WERI-Rb-1 (cell line): Measurements from ENCODE around the gene TSPAN7.

Experiments used
- DNase-seq: peaks from one replicate; pipeline ENCODE4 v3.0.0-alpha.2; 2020
- H3K27ac ChIP-seq: fragments of 250-450 bp; sonication (Bioruptor Pico); 2 replicates; pipeline ENCODE4 v1.5.1; 2020; ENCODE audit warnings: mild to moderate bottlenecking, moderate library complexity
- H3K27me3 ChIP-seq: fragments of 250-450 bp; sonication (Bioruptor Pico); 2 replicates; pipeline ENCODE4 v1.5.1; 2021; ENCODE audit warnings: mild to moderate bottlenecking, low read depth, moderate library complexity; ENCODE audit not compliant: insufficient read depth, severe bottlenecking
- H3K36me3 ChIP-seq: fragments of 250-450 bp; sonication (Bioruptor Pico); 2 replicates; pipeline ENCODE4 v1.5.1; 2020; ENCODE audit warnings: mild to moderate bottlenecking, moderate library complexity
- H3K4me3 ChIP-seq: 2 replicates; pipeline ENCODE4 v1.5.1; 2011; ENCODE audit warnings: low read depth, mild to moderate bottlenecking, control low read depth, low read length
- H3K9me3 ChIP-seq: fragments of 250-450 bp; sonication (Bioruptor Pico); 2 replicates; pipeline ENCODE4 v1.5.1; 2021; ENCODE audit warnings: mild to moderate bottlenecking, moderate library complexity; ENCODE audit not compliant: severe bottlenecking
- CTCF ChIP-seq: IDR thresholded peaks from 2 replicates; pipeline ENCODE4 v1.5.1; 2011; ENCODE audit warnings: low read depth, mild to moderate bottlenecking, control low read depth, inconsistent platforms, low read length

Gene TSPAN7

DNA sequence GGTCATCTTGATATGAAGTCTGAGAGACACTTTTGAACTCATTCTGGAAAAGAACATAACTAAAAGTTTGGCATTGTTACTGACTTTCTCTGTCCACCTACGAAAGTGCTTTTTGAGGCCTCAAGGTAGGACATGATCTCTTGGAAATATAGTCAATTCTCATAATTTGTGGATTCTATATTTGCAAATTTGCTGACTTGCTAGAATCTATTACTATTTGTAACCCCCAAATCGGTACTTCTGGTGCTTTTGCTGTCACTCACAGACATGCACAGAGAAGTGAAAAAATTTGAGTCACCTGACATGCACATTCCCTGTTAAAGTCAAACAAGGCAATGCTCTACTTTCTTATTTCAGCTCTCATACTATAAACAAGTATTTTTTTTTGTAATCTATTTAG is 35.6 kb downstream of the TSPAN7 start:
- H3K4me3 ChIP-seq = no peak overlapping the region
- DNase-seq = no peak
- TF ChIP-seq CTCF = no peak
- no peaks in the 10 kb centered on the region for H3K27me3 ChIP-seq
- no peak overlapping the region for H3K27ac ChIP-seq
- no peaks in the 10 kb centered on the region for H3K36me3 ChIP-seq
- H3K9me3 ChIP-seq = no peaks in the 10 kb centered on the region

DNA sequence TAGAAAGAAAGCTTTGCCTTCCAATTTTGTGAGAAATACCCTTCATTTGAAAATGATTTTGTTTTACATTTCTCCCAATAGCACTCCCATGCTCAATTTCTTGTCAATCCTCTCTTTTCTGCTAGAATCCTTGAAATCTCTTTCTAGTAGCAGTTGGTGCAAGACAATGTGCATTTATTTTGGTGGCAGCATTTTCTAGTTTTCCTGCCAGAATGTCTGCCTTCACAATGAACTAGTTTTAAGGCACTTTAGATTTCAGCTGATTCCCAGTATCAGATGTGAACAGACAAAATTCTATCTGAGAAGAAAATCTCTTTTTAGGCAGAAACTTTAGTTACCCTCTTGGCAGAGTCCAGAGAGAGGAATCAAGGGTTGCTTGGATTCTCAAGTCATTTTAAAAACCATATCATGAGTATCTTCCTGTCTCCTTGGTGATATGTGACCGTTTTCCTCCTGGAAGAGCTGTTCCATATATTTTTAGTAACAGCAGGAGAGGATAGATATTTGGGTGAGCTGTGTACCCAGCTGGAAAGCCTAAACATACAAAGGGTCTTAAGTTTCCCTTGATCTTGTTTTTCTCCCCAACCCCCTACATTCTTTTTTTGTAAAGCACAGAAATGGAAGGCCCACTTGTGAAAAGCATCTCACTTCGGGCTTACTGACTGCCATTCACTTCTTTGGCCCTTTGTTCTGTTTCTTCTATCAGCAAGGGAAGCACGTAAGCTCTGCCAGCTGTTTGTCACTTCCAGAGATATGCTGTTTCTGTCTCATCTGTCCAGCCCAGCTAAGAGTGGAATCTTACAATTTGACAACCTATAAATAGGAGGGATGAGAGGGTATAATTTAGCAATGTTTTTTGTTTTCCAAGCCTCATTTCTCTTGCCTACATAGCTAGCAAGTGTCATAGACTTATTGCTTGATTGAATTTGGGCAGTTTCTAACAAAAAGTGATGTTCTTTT is 38.7 kb downstream of the TSPAN7 start:
- Histone ChIP-seq H3K36me3 (no peaks in the 10 kb centered on the region), H3K4me3 (no peak overlapping the region), H3K27ac (no peak overlapping the region), H3K9me3 (no peaks in the 10 kb centered on the region), H3K27me3 (no peaks in the 10 kb centered on the region)
- no peak for DNase-seq
- TF ChIP-seq CTCF = no peak

DNA sequence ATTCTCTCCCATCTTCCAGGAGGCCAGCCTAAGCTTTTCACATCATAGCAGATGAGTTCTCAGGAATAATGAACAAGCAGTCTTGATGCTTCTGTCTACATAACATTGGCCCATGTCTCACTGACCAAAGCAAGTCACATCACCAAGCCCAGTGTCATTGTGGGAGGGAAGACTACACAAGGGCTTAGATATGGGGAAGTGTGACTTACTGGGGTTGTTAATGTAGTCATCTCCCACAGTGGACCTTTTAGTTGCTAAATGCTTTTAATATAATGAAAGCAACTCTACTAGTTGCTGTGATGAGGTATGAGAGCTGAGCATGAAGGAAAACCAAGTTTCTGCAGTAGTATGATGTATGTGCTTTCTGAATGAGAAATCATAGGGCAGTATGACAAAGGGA is 40.5 kb downstream of the TSPAN7 start:
- no peaks in the 10 kb centered on the region for H3K9me3 ChIP-seq
- no peak overlapping the region for H3K4me3 ChIP-seq
- no peaks in the 10 kb centered on the region for H3K36me3 ChIP-seq
- no peak for DNase-seq
- TF ChIP-seq CTCF = no peak
- no peak overlapping the region for H3K27ac ChIP-seq
- H3K27me3 ChIP-seq = no peaks in the 10 kb centered on the region

DNA sequence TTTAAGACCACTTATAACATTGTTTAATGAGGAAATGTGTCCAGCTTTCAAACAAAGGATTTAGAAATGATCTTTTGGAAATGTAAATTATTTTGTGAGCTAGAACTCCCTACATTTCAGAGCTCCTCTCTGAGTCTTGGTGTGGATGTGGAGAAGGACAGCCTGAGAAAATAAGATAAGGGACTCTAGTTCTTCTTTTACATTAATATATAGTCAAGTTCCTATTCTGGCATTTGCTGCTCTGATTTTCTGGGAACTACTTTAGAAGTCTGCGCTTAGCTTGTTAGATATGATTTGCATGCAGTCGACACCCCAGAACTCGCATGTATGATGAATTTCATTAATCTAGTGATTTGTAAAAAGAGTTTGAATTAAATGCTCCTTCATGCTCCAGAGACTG is 45.5 kb downstream of the TSPAN7 start:
- Histone ChIP-seq H3K27ac (no peak overlapping the region), H3K9me3 (no peaks in the 10 kb centered on the region), H3K36me3 (no peaks in the 10 kb centered on the region), H3K27me3 (no peaks in the 10 kb centered on the region), H3K4me3 (no peak overlapping the region)
- no peak for TF ChIP-seq CTCF
- no peak for DNase-seq

DNA sequence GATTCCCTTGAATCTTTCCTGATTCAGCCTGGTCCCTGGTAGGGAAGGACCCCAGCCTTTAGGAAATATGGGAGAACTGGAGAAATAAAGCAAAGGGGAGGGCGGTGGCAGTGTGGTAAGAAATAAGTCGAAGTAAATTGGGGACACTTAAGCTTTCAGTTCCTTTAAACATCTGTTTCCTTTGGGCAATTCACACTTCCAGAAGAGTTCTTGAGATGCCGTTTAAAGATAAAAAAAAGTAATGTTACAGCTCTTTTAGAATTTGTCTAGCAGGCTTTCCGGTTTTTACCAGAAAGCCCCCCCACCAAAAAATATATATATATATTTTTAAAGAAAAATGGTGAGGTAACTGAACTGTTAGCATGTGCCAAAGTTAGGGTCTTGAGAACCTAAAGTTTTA is 46.6 kb downstream of the TSPAN7 start:
- Histone ChIP-seq H3K36me3 (no peaks in the 10 kb centered on the region), H3K4me3 (no peak overlapping the region), H3K9me3 (no peaks in the 10 kb centered on the region), H3K27me3 (no peaks in the 10 kb centered on the region), H3K27ac (no peak overlapping the region)
- TF ChIP-seq CTCF = no peak
- DNase-seq = no peak
